Measurements from ENCODE around the gene TRIM8.
A peak's percentile ranks its signal among the peaks of the same experiment; 100 is the strongest.

TRIM8 gene

GRCh38 chr10:102602272-102603045 is 41.8 kb upstream of the TRIM8 start:
- Histone ChIP-seq H3K27ac (ENCODE audit: low read depth, low read length) (peak overlapping the region; percentile 98), H3K9me3 (ENCODE audit: control insufficient read depth in 5 of 5, low read length in 5 of 5) (no peaks in the 10 kb centered on the region), H3K9ac (ENCODE audit: low read length in 5 of 5) (peak overlapping the region; percentile 8 to 90 (median 59)), H3K4me3 (ENCODE audit: low read depth in 1 of 5, low read length in 5 of 5) (no peak overlapping the region), H3K36me3 (ENCODE audit: control insufficient read depth in 5 of 5, insufficient read depth in 5 of 5, low read length in 5 of 5) (peaks cover 0 to 33% (median 6%) of the 10 kb centered on the region in 5 donors), H3K4me1 (ENCODE audit: control insufficient read depth in 5 of 5, insufficient read depth in 5 of 5, low read length in 5 of 5) (peaks cover 32 to 78% (median 68%) of the 10 kb centered on the region in 5 donors), H3K27me3 (ENCODE audit: control insufficient read depth in 5 of 5, insufficient read depth in 4 of 5, low read length in 5 of 5) (peaks cover 0 to 3% (median 0%) of the 10 kb centered on the region in 5 donors)

- no peak overlapping the region for H3K4me3 ChIP-seq (ENCODE audit: low read depth in 1 of 5, low read length in 5 of 5)
- H3K27me3 ChIP-seq (ENCODE audit: control insufficient read depth in 5 of 5, insufficient read depth in 4 of 5, low read length in 5 of 5) = peaks cover 0 to 3% (median 0%) of the 10 kb centered on the region in 5 donors
- H3K27ac ChIP-seq (ENCODE audit: low read depth, low read length) = peak overlapping the region; percentile 98
- no peaks in the 10 kb centered on the region for H3K9me3 ChIP-seq (ENCODE audit: control insufficient read depth in 5 of 5, low read length in 5 of 5)
- peaks cover 31 to 67% (median 53%) of the 10 kb centered on the region in 5 donors for H3K4me1 ChIP-seq (ENCODE audit: control insufficient read depth in 5 of 5, insufficient read depth in 5 of 5, low read length in 5 of 5)
- peak overlapping the region in 4 of 5 donors; percentile 7 to 71 (median 38) for H3K9ac ChIP-seq (ENCODE audit: low read length in 5 of 5)
- H3K36me3 ChIP-seq (ENCODE audit: control insufficient read depth in 5 of 5, insufficient read depth in 5 of 5, low read length in 5 of 5) = peaks cover 0 to 25% (median 6%) of the 10 kb centered on the region in 5 donors
Measured at GRCh38 chr10:102603946-102604345, 40.3 kb upstream of the TRIM8 start.

GRCh38 chr10:102604439-102604841 is 39.8 kb upstream of the TRIM8 start:
- H3K27ac ChIP-seq (ENCODE audit: low read depth, low read length) = peak overlapping the region; percentile 98
- H3K27me3 ChIP-seq (ENCODE audit: control insufficient read depth in 5 of 5, insufficient read depth in 4 of 5, low read length in 5 of 5) = peaks cover 0 to 3% (median 0%) of the 10 kb centered on the region in 5 donors
- peaks cover 0 to 23% (median 6%) of the 10 kb centered on the region in 5 donors for H3K36me3 ChIP-seq (ENCODE audit: control insufficient read depth in 5 of 5, insufficient read depth in 5 of 5, low read length in 5 of 5)
- peak overlapping the region in 3 of 5 donors; percentile 11 to 64 (median 59) for H3K9ac ChIP-seq (ENCODE audit: low read length in 5 of 5)
- H3K4me3 ChIP-seq (ENCODE audit: low read depth in 1 of 5, low read length in 5 of 5) = no peak overlapping the region
- H3K9me3 ChIP-seq (ENCODE audit: control insufficient read depth in 5 of 5, low read length in 5 of 5) = no peaks in the 10 kb centered on the region
- H3K4me1 ChIP-seq (ENCODE audit: control insufficient read depth in 5 of 5, insufficient read depth in 5 of 5, low read length in 5 of 5) = peaks cover 28 to 67% (median 50%) of the 10 kb centered on the region in 5 donors

- no peak overlapping the region for H3K4me3 ChIP-seq (ENCODE audit: low read depth in 1 of 5, low read length in 5 of 5)
- H3K9me3 ChIP-seq (ENCODE audit: control insufficient read depth in 5 of 5, low read length in 5 of 5) = no peaks in the 10 kb centered on the region
- peaks cover 0 to 3% (median 0%) of the 10 kb centered on the region in 5 donors for H3K27me3 ChIP-seq (ENCODE audit: control insufficient read depth in 5 of 5, insufficient read depth in 4 of 5, low read length in 5 of 5)
- peaks cover 21 to 65% (median 48%) of the 10 kb centered on the region in 5 donors for H3K4me1 ChIP-seq (ENCODE audit: control insufficient read depth in 5 of 5, insufficient read depth in 5 of 5, low read length in 5 of 5)
- no peak overlapping the region for H3K27ac ChIP-seq (ENCODE audit: low read depth, low read length)
- H3K9ac ChIP-seq (ENCODE audit: low read length in 5 of 5) = no peak overlapping the region
- H3K36me3 ChIP-seq (ENCODE audit: control insufficient read depth in 5 of 5, insufficient read depth in 5 of 5, low read length in 5 of 5) = peaks cover 0 to 23% (median 6%) of the 10 kb centered on the region in 5 donors
Measured at GRCh38 chr10:102605712-102606111, 38.6 kb upstream of the TRIM8 start.

- peaks cover 0 to 6% (median 0%) of the 10 kb centered on the region in 5 donors for H3K36me3 ChIP-seq (ENCODE audit: control insufficient read depth in 5 of 5, insufficient read depth in 5 of 5, low read length in 5 of 5)
- no peaks in the 10 kb centered on the region for H3K9me3 ChIP-seq (ENCODE audit: control insufficient read depth in 5 of 5, low read length in 5 of 5)
- peaks cover 15 to 70% (median 56%) of the 10 kb centered on the region in 5 donors for H3K4me1 ChIP-seq (ENCODE audit: control insufficient read depth in 5 of 5, insufficient read depth in 5 of 5, low read length in 5 of 5)
- H3K4me3 ChIP-seq (ENCODE audit: low read depth in 1 of 5, low read length in 5 of 5) = no peak overlapping the region
- no peak overlapping the region for H3K27ac ChIP-seq (ENCODE audit: low read depth, low read length)
- no peak overlapping the region for H3K9ac ChIP-seq (ENCODE audit: low read length in 5 of 5)
- H3K27me3 ChIP-seq (ENCODE audit: control insufficient read depth in 5 of 5, insufficient read depth in 4 of 5, low read length in 5 of 5) = no peaks in the 10 kb centered on the region
Measured at GRCh38 chr10:102608487-102608886, 35.8 kb upstream of the TRIM8 start.

- Histone ChIP-seq H3K27me3 (ENCODE audit: control insufficient read depth in 5 of 5, insufficient read depth in 4 of 5, low read length in 5 of 5) (no peaks in the 10 kb centered on the region), H3K9ac (ENCODE audit: low read length in 5 of 5) (peak overlapping the region in 2 of 5 donors; percentile 33 to 55), H3K36me3 (ENCODE audit: control insufficient read depth in 5 of 5, insufficient read depth in 5 of 5, low read length in 5 of 5) (peaks cover 0 to 7% (median 0%) of the 10 kb centered on the region in 5 donors), H3K9me3 (ENCODE audit: control insufficient read depth in 5 of 5, low read length in 5 of 5) (no peaks in the 10 kb centered on the region), H3K4me1 (ENCODE audit: control insufficient read depth in 5 of 5, insufficient read depth in 5 of 5, low read length in 5 of 5) (peaks cover 15 to 72% (median 63%) of the 10 kb centered on the region in 5 donors), H3K27ac (ENCODE audit: low read depth, low read length) (peak overlapping the region; percentile 88), H3K4me3 (ENCODE audit: low read depth in 1 of 5, low read length in 5 of 5) (no peak overlapping the region)
Measured at GRCh38 chr10:102610441-102610887, 33.8 kb upstream of the TRIM8 start.

GRCh38 chr10:102611514-102612087 is 32.7 kb upstream of the TRIM8 start:
- Histone ChIP-seq H3K9ac (ENCODE audit: low read length in 5 of 5) (peak overlapping the region in 3 of 5 donors; percentile 33 to 55 (median 54)), H3K27ac (ENCODE audit: low read depth, low read length) (peak overlapping the region; percentile 88), H3K36me3 (ENCODE audit: control insufficient read depth in 5 of 5, insufficient read depth in 5 of 5, low read length in 5 of 5) (peaks cover 0 to 15% (median 4%) of the 10 kb centered on the region in 5 donors), H3K9me3 (ENCODE audit: control insufficient read depth in 5 of 5, low read length in 5 of 5) (no peaks in the 10 kb centered on the region), H3K27me3 (ENCODE audit: control insufficient read depth in 5 of 5, insufficient read depth in 4 of 5, low read length in 5 of 5) (no peaks in the 10 kb centered on the region), H3K4me1 (ENCODE audit: control insufficient read depth in 5 of 5, insufficient read depth in 5 of 5, low read length in 5 of 5) (peaks cover 19 to 77% (median 74%) of the 10 kb centered on the region in 5 donors), H3K4me3 (ENCODE audit: low read depth in 1 of 5, low read length in 5 of 5) (no peak overlapping the region)

GRCh38 chr10:102612964-102613275 is 31.4 kb upstream of the TRIM8 start:
- Histone ChIP-seq H3K27ac (ENCODE audit: low read depth, low read length) (peak overlapping the region; percentile 88), H3K4me1 (ENCODE audit: control insufficient read depth in 5 of 5, insufficient read depth in 5 of 5, low read length in 5 of 5) (peaks cover 19 to 81% (median 77%) of the 10 kb centered on the region in 5 donors), H3K9ac (ENCODE audit: low read length in 5 of 5) (peak overlapping the region in 4 of 5 donors; percentile 29 to 69 (median 62))

GRCh38 chr10:102613286-102613685 is 31.0 kb upstream of the TRIM8 start:
- Histone ChIP-seq H3K9me3 (ENCODE audit: control insufficient read depth in 5 of 5, low read length in 5 of 5) (no peaks in the 10 kb centered on the region), H3K27me3 (ENCODE audit: control insufficient read depth in 5 of 5, insufficient read depth in 4 of 5, low read length in 5 of 5) (no peaks in the 10 kb centered on the region), H3K4me3 (ENCODE audit: low read depth in 1 of 5, low read length in 5 of 5) (no peak overlapping the region), H3K9ac (ENCODE audit: low read length in 5 of 5) (peak overlapping the region in 4 of 5 donors; percentile 29 to 69 (median 62)), H3K4me1 (ENCODE audit: control insufficient read depth in 5 of 5, insufficient read depth in 5 of 5, low read length in 5 of 5) (peaks cover 19 to 81% (median 77%) of the 10 kb centered on the region in 5 donors), H3K27ac (ENCODE audit: low read depth, low read length) (peak overlapping the region; percentile 88), H3K36me3 (ENCODE audit: control insufficient read depth in 5 of 5, insufficient read depth in 5 of 5, low read length in 5 of 5) (peaks cover 0 to 31% (median 19%) of the 10 kb centered on the region in 5 donors)

More at GRCh38 chr10:102612964-102613275, 31.4 kb upstream of the TRIM8 start:
- no peaks in the 10 kb centered on the region for H3K9me3 ChIP-seq (ENCODE audit: control insufficient read depth in 5 of 5, low read length in 5 of 5)
- no peak overlapping the region for H3K4me3 ChIP-seq (ENCODE audit: low read depth in 1 of 5, low read length in 5 of 5)
- H3K36me3 ChIP-seq (ENCODE audit: control insufficient read depth in 5 of 5, insufficient read depth in 5 of 5, low read length in 5 of 5) = peaks cover 0 to 28% (median 16%) of the 10 kb centered on the region in 5 donors
- no peaks in the 10 kb centered on the region for H3K27me3 ChIP-seq (ENCODE audit: control insufficient read depth in 5 of 5, insufficient read depth in 4 of 5, low read length in 5 of 5)

- H3K4me1 ChIP-seq (ENCODE audit: control insufficient read depth in 5 of 5, insufficient read depth in 5 of 5, low read length in 5 of 5) = peaks cover 19 to 81% (median 77%) of the 10 kb centered on the region in 5 donors
- no peaks in the 10 kb centered on the region for H3K27me3 ChIP-seq (ENCODE audit: control insufficient read depth in 5 of 5, insufficient read depth in 4 of 5, low read length in 5 of 5)
- peak overlapping the region in 3 of 5 donors; percentile 29 to 67 (median 58) for H3K9ac ChIP-seq (ENCODE audit: low read length in 5 of 5)
- H3K9me3 ChIP-seq (ENCODE audit: control insufficient read depth in 5 of 5, low read length in 5 of 5) = no peaks in the 10 kb centered on the region
- H3K4me3 ChIP-seq (ENCODE audit: low read depth in 1 of 5, low read length in 5 of 5) = no peak overlapping the region
- H3K36me3 ChIP-seq (ENCODE audit: control insufficient read depth in 5 of 5, insufficient read depth in 5 of 5, low read length in 5 of 5) = peaks cover 0 to 36% (median 20%) of the 10 kb centered on the region in 5 donors
- H3K27ac ChIP-seq (ENCODE audit: low read depth, low read length) = peak overlapping the region; percentile 88
Measured at GRCh38 chr10:102613785-102614184, 30.5 kb upstream of the TRIM8 start.
